NCI-H1694 (cell line): Measurements from ENCODE around the gene METTL18.
"Not testable (repeated sequence)": the region's sequence is repeated elsewhere in the genome, so short reads cannot be mapped to it uniquely, and the experiment has no call there.

Experiments used
- DNase-seq: peaks from one replicate; lab custom pipeline; 2025; lab: John Stamatoyannopoulos, UW

METTL18 gene

DNA sequence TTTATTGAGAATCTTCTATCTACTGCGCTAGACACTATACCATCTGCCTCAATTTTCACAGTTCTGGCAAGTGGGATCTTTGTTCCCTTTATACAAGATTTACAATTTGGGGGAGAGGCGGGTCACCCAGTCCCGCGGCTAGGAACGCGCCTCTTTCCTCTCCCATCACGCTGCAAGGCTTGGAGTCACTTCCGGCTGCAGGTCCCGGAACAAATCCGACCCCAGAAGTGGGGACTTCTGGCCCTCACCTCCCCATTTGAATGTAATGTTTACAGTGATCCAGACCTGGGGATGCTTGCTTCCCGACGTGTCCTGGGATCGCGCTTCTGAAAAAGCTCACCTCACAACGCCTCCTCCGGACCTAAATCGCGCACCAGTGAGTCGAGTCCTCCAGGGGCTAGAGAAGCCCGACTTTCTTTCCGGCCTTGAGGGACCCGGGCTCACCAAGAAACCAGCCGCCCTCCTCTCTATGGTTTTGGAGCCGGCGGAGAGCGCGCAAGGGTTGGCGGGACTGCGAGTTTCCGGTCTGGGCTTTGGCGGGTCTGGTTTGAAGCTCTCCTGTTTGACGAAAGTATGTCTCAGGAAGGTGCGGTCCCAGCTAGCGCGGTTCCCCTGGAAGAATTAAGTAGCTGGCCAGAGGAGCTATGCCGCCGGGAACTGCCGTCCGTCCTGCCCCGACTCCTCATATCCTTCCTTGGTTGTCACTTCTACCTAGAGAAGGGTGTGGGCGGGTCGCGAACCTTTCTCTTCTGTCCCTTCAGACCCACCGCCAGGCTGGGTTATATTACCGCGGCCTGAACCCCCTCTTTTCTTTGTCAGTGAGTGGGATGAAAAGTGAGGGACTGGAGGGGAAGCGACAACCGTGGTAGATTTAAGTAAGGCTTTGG is at the start of gene METTL18:
TSS of gene METTL18 (minus strand) at position 378 of the 887 bp plus-strand sequence. CDS start 1,212 bp downstream, outside the sequence.
- DNase-seq: peak; percentile 91

DNA sequence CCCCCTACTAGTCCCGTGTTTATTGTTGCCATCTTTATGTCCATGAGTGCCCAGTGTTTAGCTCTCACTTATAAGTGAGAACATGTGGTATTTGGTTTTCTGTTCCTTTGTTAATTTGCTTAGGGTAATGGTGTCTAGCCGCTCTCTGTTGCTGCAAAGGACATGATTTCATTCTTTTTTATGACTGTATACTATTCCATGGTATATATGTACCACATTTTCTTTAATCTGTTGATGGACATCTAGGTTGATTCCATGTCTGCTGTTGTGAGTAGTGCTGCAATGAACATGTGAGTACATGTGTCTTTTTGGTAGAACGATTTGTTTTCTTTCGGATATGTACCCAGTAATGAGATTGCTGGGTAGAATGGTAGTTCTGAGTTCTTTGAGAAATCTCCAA is 44.2 kb upstream of the METTL18 start:
- no peak for DNase-seq

DNA sequence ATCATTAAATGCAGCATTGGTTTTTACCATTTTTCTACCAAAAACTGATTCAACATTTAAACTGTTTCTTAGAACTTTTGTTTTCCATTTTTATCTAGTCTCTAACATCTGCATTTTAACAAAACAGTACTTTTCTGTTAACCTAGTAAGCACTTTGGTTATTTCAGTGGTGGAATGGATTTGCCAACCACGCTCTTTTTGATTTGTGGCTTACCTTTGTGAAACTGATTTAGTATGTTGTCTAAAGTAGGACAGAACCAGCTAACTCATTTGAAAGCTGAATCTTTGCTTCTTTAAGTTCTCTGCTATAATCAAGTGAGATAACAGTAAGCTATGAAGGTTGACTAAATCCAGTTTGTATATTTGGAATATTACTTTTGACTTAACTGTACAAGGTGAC is 41.5 kb upstream of the METTL18 start:
- DNase-seq: no peak

DNA sequence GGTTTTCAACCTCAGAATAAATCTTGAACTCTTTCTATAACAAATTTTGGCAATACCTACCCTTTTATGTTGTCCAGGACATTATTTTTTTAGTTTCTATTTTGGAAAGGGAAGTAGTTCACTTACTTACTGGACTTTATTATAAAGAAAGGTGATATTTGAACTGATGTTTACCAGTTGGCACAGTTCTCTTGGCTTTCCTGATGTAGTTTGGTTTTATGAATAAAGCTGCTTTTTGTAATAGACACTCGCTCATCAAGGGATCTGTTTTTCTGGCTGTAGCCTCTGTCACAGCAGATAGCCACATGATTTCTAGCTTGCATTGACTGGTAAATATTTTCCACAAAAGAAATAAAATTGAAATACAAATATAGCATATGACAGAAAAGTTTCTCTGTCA is 40.9 kb upstream of the METTL18 start:
- no peak for DNase-seq

DNA sequence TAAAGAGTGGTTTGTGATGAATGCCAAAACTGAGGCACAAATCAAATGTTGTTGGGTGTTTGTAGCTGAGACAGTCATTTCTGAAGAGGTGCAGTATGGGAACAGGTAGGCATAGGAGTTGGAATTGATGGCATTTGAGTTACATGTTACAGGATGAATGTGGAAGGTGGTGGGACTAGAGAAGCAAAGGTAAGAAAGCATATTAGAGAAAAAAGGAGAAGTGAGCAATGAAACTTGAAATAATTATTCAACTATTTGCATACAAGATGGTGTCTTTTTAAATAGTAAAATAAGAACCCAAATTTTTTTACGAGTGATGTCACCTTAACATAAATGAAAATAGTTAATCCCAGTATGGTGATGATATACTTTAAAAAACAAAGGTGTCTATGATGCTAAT is 40.2 kb upstream of the METTL18 start:
- DNase-seq: no peak

DNA sequence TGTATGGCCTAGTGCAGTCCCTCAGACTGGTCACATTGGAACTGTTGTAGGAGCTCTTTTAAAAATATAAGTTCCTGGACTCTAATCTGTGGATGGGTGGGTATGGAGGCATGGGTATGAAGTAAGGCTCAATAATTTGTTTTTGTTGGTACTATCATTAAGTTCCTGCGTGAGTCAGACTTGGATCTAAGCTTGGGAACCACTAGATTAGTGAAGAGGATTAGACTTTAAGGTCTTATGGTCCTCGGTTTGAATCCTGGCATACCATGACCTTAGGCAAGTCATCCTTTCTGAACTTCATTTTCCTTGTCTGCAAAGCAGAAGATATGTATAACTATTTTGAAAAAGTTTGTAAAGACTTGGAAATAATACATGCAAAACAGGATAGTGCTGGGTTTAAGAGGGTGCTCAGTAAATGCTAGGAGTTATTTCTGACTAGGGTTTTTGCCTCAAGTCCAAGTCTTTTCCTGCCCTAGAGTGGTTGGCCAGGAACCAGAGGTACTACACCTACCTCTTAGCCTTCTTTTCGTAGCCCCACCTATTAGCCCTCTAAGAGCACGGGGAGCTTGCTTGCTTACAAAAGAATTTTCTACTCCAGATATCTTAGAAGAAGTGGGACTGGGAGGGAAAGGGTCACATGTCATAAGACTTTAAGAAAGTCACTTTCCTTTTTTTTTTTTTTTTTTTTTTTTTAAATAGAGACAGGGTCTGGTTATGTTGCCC is 38.6 kb upstream of the METTL18 start:
- no peak for DNase-seq

DNA sequence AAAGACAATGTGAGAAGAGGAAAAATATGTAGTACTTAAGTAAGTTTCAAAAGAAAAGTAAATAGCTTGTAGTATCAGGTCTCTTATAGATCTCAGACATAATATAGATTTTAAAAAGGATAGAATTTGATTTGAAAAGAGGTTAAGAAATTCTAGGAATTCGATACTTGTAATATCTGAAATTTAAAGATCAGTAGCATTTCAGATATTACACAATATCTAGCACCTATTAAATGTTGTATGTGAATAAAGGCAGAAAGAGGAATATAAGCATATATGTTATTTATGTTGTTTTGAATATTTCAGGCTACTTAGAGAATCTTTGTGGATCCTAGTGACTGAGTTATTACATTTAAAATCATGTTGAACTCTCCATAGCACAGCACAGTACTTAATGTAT is 35.0 kb upstream of the METTL18 start:
- DNase-seq: no peak

DNA sequence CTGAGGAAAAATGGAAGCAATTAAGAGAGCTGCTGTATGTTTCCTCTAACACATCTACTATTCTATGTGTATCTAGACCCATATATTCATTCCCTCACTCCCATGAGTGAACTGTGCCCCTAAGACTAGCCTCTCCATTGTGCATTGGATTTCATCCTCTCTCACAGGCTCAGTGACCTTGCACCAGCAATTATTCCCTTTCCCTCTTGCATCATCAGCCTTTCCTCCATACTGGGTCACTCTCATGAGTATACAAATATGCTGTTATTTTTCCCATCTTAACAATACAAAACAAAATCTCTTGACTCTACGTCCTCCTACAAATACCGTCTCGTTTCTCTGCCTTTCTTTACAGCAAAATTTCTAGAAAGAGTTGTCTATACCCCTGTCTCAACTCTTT is 29.4 kb upstream of the METTL18 start:
- DNase-seq: no peak

DNA sequence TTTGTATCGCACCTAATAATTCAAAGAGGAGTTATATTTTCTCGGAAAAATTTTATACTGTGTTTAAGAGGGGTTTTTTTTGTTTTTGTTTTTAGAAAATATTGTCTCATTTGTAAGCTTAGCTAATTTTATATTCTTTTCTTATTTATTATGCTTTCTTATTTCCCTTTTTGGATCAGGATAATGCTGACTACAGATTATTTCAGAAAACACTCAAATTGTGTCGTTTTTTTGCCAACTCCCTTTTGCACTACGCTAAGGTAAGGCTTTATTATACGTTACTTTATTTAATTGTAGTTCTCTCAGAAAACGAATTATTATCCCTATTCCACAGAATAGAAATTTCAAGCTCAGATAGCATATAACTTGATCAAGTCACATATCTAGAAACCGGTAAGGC is 26.8 kb upstream of the METTL18 start:
- DNase-seq: no peak

DNA sequence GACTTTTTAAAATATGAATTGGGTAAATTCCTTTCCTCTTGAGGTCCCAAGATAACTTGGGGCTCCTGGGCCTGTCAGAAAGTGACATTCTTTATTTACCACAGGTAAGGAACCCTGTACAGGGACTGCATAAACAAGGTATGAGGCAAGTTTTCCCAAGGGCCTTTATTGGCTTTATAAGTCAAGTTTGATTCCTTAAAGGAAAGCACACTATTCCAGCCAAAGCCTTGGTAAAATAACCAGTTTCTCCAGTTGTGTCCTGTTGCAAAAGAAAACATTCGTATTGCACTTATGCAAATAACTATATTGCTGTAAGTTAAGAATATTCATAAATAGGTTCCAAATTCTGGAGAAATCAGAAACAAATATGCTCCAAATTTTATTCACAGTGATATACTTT is 21.9 kb upstream of the METTL18 start:
- no peak for DNase-seq

DNA sequence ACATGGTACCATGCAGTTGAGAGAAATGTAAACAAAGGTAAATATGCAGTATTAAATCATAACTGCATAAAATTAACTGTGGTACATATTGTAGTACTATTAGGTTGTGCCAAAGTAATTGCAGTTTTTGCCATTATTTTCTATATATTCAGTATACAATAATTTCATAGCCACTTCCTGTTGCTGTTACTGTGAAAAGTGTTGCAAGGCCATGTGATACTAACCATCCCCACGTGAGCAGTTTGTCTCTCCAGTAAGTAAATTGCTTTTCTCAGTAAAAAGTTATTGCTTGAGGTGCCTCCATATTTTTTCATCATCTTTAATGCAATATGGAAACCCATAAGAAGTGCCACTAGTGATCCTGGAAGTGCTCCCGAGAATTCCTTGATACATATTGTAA is 19.6 kb upstream of the METTL18 start:
- DNase-seq: no peak

DNA sequence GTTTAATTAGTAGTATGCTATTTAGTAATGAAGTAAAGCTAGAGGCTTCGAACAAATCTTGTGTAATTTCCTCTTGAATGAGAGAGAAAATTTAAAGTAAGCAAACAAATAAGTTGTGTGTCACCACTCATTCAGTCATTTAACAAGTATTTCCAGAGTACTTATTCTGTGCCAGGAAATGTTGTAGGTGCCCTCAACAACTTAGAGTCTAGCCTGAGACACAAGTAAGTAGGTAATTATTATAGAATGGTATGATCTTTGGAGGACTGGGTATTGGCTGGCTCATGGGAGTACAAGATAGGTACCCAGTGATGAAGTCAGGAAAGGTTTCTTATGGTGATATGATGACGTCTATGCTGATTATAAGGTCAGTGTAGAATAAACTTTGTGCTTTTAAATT is 17.4 kb upstream of the METTL18 start:
- no peak for DNase-seq

DNA sequence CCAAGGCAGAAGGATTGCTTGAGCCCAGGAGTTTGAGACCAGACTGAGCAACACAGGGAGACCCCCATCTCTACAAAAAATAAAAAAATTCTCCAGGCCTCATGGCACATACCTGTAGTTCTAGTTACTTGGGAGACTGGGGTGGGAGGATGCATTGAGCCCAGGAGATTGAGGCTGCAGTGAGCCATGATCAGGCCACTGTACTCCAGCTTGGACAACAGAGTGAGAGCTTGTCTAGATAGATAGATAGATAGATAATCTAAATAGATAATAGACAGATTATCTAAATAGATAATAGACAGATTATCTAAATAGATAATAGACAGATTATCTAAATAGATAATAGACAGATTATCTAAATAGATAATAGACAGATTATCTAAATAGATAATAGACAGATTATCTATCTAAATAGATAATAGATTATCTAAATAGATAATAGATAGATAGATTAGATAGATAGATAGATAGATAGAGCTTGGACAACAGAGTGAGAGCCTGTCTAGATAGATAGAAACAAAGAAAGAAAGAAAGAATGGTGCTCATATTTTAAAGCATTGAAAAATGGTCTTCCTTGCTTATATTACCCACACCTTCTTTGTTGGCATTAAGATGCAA is 16.8 kb upstream of the METTL18 start:
- not testable (repeated sequence) for DNase-seq

DNA sequence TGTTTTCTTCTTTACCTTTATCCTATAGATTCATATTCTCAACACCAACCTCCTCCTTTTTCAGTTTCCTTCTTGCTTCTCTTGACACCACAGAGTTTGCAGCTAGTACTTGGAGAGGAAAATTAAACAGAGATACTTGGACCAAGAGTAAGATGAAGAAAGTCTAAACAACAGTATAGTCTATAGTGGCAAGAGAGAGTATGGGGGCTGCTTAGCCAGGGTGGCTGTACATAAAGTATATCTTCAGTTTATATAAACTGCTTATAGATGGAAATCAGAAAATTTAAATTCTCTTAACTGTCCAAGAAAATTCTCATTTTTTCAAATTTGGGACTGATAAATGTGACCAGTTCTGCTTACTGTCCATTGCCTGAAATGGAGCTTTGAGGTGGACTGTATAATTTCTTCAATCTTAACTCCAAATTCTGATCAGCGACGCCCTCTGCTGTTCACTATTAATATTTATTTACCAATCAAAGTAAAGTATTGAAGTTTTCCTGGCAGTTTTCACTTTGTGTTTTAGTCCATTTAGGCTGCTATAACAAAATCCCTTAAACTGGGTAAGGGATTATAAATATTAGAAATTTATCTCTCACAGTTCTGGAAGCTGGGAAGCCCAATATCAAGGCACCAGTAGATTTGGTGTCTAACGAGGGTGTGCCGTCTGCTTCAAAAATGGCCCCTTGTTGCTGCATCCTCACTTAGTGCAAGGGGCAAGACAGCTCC is 14.8 kb upstream of the METTL18 start:
- peak; percentile 37 for DNase-seq

DNA sequence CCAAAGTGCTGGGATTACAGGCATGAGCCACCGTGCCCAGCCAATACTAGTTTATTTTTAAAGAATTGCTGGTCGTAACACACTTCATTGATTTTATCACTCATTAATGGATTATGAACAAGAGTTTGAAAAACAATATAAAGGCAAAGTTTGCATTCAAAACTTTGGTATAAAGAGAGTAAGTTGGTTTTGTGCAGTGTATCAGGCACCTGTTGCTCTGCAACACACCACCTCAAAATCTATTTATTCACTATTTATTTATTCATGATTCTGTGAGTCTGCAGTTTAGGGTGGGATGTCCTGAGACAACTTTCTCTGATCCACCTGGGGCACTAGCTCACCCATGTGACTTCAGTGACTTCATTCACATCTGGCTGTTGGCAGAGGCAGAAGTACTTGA is 10.2 kb upstream of the METTL18 start:
- DNase-seq: no peak

DNA sequence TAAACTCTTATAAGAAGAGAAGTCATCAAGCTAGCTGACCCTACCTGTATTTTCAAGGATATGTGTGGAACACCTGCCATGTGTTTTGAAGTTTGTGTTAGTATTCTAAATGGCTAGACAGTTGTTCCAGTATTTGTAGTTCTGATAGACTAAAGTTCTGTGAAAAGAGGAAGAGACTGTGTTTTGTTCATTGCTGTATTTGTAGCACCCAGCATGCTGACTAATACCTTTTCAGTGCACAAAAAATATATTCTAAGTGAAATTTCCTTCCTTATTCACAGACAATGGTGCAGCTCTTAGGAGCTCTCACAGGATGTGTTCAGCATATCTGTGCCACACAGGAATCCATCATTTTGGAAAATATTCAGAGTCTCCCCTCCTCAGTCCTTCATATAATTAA is 8.2 kb upstream of the METTL18 start:
- no peak for DNase-seq

DNA sequence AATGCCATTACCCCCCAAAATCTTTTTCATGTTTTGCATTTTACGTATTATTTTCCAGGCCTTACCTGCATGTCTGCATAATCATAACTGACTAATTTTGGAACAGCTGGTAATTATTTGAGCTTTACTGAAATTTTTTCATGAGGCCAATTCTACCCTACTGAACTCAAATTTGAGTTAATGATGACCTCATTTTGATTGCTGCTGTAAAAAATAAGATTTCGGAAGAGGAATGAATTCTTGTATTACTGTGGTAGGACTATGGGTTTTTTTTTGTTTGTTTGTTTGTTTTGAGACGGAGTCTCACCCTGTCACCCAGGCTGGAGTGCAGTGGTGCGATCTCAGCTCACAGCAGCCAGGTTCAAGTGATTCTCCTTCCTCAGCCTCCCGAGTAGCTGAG is 2.6 kb upstream of the METTL18 start:
- DNase-seq: no peak

DNA sequence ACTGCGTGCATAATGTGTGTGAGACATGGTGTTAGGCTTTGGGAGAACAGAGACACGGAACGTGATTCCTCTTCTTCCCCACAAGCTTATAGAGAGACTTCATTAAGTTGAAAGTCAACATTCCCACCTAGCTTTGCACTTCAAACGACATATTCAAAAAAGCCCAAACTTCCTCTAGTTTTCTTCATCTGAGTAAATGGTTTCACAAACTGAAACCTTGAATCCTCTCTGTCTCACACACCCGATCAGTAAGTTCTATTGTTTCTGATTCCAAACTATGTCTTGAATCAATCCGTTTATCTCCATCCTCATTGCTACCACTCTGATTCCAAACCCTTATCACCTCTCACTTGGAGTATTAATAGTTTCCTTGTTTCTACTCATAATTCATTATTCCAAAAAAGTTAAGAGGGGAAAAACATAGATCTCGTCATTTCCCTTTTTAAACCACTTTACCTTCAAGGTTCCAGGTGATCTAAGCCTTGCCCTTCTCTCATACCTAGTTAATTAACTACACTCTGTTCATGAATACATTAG is 1.6 kb upstream of the METTL18 start:
- DNase-seq: no peak

DNA sequence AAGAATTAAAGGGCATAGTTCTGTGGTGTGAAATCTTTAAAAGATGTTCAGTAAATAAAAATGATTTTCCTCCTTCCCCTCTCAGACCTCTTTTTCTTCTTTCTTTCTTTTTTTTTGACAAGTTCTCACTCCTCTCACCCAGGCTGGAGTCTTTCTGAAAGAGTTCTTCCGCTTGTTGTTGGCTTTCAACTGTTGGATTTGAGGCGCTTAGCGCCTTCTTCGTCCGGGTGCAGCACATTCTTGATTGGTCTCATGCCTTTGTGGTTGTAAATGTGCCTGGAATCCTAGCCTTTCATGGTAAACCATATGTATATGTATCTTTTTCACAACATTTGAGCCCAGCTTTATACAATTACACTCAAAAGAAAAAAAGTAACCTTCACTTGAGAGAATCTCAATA is 980 bp upstream of the METTL18 start:
- no peak for DNase-seq

DNA sequence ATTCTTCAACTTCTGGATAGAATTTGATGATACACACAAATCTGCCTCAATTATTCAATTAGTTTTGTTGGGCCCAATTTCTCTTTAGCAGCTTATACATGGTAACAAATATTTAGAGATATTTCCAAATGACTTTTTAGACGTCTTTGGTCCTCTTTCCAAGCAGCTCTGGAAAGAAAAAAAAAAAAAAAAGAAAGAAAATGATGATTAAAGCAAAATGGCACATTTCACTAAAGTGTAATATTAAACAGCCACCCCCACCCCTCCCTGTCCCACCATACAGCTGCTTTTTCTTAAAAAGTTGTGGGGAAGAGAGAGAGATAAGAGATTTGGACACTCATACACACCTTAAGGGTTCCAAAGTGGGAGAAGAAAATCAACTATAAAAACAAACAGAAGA is 977 bp downstream of the METTL18 start:
- DNase-seq: no peak

DNA sequence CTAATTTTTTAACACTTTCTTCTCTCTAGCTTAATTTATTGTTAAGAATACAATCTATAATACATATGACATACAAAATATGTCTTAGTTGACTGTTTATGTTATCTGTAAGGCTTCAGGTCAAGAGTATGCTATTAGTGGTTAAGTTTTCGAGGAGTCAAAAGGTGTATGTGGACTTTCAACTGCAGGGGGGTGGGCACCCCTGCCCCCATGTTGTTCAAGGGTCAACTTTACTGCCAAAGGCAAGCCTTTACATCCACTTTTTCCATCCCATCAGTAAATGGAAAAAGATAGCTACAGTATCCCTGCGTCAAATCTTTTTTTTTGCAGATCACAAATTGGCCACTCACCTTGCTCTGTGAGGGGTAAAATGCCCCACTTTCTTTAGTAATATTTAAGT is 6.3 kb downstream of the METTL18 start:
- no peak for DNase-seq

DNA sequence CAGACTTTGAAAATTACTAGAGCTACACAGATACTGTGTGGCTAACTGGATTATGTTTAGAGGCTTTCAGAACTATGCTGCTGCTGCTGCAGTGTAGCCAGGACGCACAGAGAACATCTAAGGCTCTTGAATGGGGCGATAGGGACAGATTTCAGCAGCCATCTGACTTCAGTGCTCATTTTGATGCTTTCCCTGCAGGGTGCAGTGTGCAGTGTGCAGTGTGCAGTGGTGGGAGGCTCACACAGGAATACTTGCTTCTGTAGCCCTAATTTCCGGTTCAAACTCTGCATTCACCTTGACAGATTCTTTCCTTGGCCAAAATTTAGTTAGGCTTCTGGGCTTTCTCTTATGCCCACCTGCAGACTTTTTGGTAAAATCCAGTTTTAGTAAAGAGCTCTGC is 7.7 kb downstream of the METTL18 start:
- DNase-seq: no peak
